Esophagus muscularis mucosa (tissue), 3 donors: ENCODE data around the gene SMCHD1.

ENCODE experiments used
- CTCF ChIP-seq, 3 experiments: fragments of 200-600 bp in 2 of 3; fragments of 450-650 bp in 1 of 3; sonication (generic) in 2 of 3; IDR thresholded peaks; one replicate each; pipeline ENCODE4 v1.5.1; 2017 to 2019; ENCODE audit warnings: antibody characterized with exemption in 3 of 3, mild to moderate bottlenecking in 2 of 3, moderate library complexity in 1 of 3
- POLR2AphosphoS5 ChIP-seq, 2 donors: sonication (generic); formaldehyde crosslinking; IDR thresholded peaks; one replicate each; pipeline ENCODE4 v1.6.1; 2017; ENCODE audit warnings: antibody characterized with exemption in 2 of 2

GRCh38 chr18:2840521-2840920 lies 185.0 kb downstream of the SMCHD1 start:
- TF ChIP-seq POLR2AphosphoS5 (IDR thresholded peaks at IDR 0.05) (no peak), CTCF (IDR thresholded peaks at IDR 0.05) (no peak)
